Left ventricle myocardium superior (tissue), 1 donor: ENCODE results near the gene MYO18A. TPM values are rescaled to one million over a fixed set of nuclear protein-coding genes. Genes with fewer than 3 reads are reported as not detected.
"Not testable (repeated sequence)": the region's sequence is repeated elsewhere in the genome, so short reads cannot be mapped to it uniquely, and the experiment has no call there.

ENCODE experiments used
- ATAC-seq: fragments of 200-7000 bp; cut with Tn5 transposase; one replicate; pipeline ENCODE4 v1.9.1; 2020; ENCODE audit warnings: mild to moderate bottlenecking, moderate library complexity
- DNase-seq: peaks from one replicate; pipeline ENCODE4 v3.0.0-alpha.2; 2020
- intact Hi-C: fragments of 100-400 bp; cut with micrococcal nuclease; formaldehyde crosslinking; loops from one replicate; pipeline ENCODE4 v1.11.0; 2022
- total RNA-seq: library from RNA; stranded (reverse); fragmentation: NEBNext Ultra II Directional; extraction: Animal tissue kit (Norgen Biotek cat#: 25700); gene quantifications from one replicate; pipeline ENCODE4 v1.2.1, GENCODE V29; 2021
- donor health status: DM: no; HTN: yes; CAD: no; lungs with severe emphysema.

The MYO18A gene
- total RNA-seq, 1 donor from 2014 or later = 346 TPM

DNA sequence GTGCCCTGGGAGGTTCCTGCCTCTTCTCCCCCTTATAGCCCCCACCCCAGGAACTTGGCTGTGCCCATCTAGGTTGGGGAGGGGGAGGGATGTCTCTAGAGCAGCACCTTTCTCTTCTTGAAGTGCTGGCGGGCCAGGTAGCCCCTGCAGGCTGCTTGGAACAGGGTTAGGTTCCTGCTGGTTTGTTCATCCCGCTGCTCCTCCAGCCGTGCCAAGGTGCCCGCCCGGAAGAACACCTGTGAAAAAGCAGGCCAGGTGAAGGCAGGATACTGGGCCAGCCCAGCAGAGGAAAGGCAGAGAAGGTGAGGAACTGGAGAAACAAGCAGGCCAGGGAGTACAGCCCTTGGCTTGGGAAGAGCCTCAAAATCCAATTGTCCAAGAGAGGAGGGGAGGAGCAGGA lies 80.7 kb downstream of the MYO18A start:
- DNase-seq = no peak
- ATAC-seq = no peak
- intact Hi-C loops = no loop called here

DNA sequence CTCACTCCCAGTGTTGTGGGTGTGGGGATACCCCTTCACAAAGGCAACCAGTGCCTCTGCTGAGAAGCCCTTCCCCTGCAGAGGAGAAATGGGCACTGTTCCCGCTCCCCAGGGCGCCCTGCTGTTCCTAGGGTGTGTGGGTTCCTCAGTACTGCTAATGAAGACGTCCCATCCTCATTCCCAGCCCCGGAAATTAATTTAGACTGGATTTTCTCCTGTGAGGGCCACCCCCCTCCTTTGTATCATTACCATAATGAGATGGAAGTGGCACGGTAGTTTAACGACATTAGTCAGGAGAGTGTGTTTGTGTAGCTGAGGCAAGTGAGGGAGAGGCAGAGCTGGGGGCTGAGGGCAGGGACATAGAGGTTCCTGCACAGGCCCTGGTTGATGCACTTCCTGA lies 84.1 kb downstream of the MYO18A start:
- ATAC-seq (no peak), DNase-seq (no peak)
- intact Hi-C loops = no loop called here

GRCh38 chr17:29095439-29095838 lies 84.8 kb downstream of the MYO18A start:
- DNase-seq (no peak), ATAC-seq (no peak)
- intact Hi-C loops = no loop called here

DNA sequence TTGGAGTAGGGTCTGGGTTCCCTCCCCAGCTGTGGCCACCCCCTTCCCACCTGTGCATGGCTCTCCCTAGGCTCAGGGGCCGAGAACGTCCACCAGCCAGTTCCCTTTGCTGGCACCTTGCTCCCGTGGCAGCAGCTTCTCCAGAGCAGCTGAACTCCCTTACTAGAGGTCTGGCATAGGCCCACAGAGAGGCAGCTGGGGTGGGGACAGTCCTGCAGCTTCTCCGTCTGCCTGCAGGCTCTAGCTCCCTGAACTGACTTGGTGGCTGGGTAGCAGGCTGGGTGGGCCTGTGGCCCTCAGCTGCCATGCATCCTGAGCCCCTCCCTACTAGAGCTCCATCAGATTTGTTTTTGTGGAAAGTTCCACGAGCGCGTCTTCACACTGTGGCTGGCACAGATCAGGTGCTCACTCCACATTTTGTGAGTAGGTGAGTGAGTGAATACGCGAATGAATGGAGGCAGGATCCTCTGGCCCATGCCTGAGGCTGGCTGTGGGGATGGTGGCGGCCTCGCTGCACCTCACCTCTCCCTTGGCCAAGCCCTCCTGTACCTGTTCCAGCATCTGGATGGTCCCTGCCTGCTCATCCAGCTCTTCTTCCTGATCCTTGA lies 86.0 kb downstream of the MYO18A start:
- ATAC-seq (no peak), DNase-seq (no peak)
- intact Hi-C loops = no loop called here

- intact Hi-C loops = no loop called here
- no peak for DNase-seq
- no peak for ATAC-seq
Measured at GRCh38 chr17:29093090-29093871, 86.9 kb downstream of the MYO18A start.

GRCh38 chr17:29091606-29092289 lies 88.5 kb downstream of the MYO18A start:
- peak; percentile 45 for ATAC-seq
- intact Hi-C loops = no loop called here
- no peak for DNase-seq

GRCh38 chr17:29090750-29091605 lies 89.2 kb downstream of the MYO18A start:
- intact Hi-C loops = no loop called here
- ATAC-seq = no peak
- DNase-seq = no peak

GRCh38 chr17:29090108-29090507 lies 90.1 kb downstream of the MYO18A start:
- intact Hi-C loops = no loop called here
- DNase-seq (no peak), ATAC-seq (no peak)

- ATAC-seq = peak; percentile 83
- DNase-seq = peak; percentile 64
Measured at GRCh38 chr17:29089601-29090044, 90.6 kb downstream of the MYO18A start.

GRCh38 chr17:29088782-29089181 lies 91.4 kb downstream of the MYO18A start:
- intact Hi-C loops, ATAC-seq, DNase-seq: not testable (repeated sequence)

More at GRCh38 chr17:29089601-29090044, 90.6 kb downstream of the MYO18A start:
- intact Hi-C loops = no loop called here

- ATAC-seq = no peak
- intact Hi-C loops = no loop called here
- no peak for DNase-seq
Measured at GRCh38 chr17:29086628-29087332, 93.4 kb downstream of the MYO18A start.

GRCh38 chr17:29085223-29085622 lies 95.0 kb downstream of the MYO18A start:
- no peak for DNase-seq
- intact Hi-C loops = no loop called here
- ATAC-seq = no peak

GRCh38 chr17:29084541-29085146 lies 95.6 kb downstream of the MYO18A start:
- intact Hi-C loops = no loop called here
- ATAC-seq (no peak), DNase-seq (no peak)

- ATAC-seq (no peak), DNase-seq (no peak)
- intact Hi-C loops = no loop called here
Measured at GRCh38 chr17:29080965-29081364, 99.2 kb downstream of the MYO18A start.

DNA sequence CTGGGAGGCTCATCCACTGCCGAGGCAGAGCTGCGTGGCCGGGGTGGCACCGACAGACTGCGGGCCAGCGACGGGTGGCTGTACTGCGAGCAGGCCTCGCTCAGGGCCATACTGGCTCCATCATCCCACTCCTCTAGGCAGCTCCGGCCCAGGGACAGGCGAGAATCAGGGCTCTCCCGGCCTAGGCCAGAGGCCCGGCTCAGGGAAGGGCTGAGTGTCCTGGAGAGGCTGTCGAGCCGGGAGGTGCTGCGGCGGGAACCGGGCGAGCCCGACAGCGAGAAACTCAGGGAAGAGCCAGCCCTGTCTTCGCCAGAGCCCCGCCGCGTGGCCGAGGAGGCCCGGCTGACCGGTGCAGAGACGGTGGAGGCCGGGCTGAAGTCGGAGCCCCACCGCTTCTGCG lies 99.9 kb downstream of the MYO18A start:
- DNase-seq (no peak), ATAC-seq (no peak)
- intact Hi-C loops = no loop called here

DNA sequence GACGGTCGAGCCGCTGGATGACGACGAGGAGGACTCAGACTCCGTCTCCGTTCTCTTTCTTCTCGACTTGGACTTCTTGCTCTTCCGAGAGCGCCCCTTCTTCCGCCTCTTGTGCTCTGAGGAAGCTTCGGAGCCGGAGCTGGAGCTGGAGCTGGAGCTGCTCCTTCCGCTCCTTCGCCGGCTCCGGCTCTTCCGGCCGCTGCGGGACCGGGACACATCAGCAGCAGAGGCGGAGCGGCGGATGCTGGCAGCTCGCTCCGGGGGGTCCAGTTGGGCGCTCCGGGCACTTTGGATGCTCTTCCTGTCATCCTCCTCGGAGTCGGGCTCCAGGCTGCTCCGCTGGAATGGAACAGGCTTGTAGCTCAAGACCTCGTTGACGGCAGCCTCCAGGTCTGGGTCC lies 100.3 kb downstream of the MYO18A start:
- intact Hi-C loops = no loop called here
- DNase-seq = no peak
- no peak for ATAC-seq

DNA sequence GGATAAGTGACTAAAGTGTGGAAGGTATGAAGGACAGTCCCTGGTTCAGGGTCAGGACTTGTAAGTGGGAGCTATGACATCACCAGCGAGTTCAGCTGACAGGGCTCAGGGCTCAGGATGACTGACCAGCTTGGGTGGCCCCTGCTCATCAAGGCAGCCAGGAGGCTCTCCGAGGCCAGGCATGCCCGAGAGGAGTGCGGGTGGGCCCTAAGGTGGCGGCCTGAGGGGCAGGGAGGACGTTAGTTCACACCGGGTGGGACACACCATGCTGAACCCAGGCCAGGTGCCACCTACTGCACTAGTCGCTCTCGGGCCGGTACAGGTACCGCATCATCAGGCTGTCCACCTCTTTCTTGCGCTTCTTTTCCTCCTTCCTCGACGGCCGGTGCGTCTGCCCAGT lies 100.8 kb downstream of the MYO18A start:
- ATAC-seq (no peak), DNase-seq (no peak)
- intact Hi-C loops = no loop called here
